NK-92 (cell line): ENCODE data around the gene RRN3.
"Not testable (repeated sequence)": the region's sequence is repeated elsewhere in the genome, so short reads cannot be mapped to it uniquely, and the experiment has no call there.

ENCODE experiments used
- DNase-seq: peaks from one replicate; lab custom pipeline; 2025; ENCODE audit not compliant: unreplicated experiment; lab: John Stamatoyannopoulos, UW

Gene RRN3

DNA sequence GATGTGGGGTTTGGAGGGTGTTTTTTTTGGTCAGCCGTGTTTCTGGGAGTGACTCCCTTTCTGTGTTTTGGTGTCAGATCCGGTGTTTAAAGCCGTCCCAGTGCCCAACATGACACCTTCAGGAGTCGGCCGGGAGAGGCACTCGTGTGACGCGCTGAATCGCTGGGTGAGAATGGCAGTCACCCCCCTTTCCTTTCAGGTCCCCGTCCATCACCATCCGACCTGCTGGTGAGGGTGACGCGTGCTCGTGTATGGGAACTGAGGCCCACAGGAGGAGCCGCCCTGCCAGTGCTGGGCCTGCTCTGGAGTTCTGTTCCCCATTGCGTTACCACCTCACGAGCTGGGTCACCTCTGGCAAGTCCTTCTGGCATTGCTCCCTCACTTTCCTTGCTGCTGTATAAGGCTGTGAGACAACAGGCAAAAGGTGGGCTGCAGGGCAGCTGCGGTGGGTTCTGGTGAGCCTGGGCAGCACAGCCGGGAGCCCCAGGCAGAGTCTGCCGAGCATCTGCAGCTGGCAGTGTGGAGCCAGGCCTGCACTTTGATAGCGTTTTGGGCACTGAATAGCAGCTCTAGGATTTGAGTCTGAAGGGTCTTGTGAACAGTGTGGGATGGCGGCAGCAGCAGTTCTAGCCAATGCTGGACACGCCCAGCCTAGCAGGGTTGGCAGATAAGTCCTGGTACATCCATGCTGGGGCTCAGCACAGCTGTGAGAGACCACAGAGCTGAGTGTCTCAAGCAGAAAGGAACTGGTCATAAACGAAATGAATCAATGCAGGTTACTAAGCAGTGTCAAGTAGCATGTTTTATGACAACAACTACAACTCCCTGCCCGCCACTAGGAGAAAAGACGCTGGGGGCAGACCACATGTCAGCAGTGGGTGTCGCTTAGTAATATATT, 65.0 kb downstream of the RRN3 start:
- not testable (repeated sequence) for DNase-seq

GRCh38 chr16:15028345-15028715, 65.7 kb downstream of the RRN3 start:
- not testable (repeated sequence) for DNase-seq

DNA sequence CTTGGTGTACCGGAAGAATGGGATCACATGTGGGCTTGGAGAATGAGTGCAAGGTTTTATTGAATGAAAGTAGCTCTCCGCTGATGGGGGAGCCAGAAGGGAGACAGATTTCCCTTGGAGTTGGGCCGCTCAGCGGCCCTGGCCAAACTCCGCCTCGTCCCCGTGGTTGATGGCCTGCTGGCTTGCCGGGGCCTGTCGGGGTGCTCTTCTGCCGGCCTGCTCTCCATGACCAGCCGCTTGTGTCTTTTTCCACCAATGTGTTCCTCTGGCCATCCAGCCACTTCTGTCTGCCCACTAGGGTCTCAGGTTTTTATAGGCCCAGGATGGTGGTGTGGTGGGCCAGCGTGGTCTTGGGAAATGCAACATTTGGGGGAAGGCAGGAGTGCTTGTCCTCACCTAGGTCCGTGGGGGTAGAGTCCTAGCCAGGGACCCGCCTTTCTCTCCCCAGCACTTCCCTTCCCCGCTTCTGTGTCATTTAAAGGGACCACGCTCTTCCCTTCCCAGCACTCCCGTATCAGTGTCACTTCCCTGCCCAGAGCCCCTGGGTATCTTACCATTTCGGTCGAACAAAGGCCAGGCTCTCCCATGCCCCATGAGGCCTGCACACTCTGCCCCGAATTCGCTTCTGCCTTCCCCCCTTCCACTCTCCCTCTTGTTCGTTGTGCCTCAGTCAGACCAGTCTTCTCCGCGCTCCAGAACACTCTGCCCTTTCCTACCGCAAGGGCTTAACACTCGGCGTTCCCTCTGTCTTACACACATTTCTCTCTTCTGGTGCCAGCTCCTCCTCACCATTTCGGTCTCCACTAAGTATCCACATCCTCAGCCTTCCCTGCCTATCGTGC, 66.3 kb downstream of the RRN3 start:
- not testable (repeated sequence) for DNase-seq

DNA sequence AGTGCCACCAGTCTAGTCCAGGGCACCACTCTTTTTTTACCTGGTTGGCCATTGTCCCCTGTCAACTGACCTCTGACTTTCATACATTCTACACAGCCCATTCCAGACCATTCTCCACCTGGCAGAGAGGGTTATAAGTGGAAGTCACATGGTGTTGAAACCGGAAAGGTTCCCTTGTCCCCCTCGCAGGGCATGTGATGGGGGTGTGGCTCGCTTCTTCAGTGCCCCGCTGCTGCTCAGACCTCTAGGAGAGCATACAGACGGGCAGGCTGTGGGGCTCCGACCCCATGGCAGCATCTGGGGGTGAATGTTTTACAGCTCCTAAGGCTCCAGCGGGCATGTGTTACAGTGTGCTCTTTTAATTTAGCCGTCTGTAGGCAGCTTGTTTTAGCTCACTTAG, 67.0 kb downstream of the RRN3 start:
- not testable (repeated sequence) for DNase-seq

GRCh38 chr16:15025234-15025951, 68.7 kb downstream of the RRN3 start:
- DNase-seq = not testable (repeated sequence)

DNA sequence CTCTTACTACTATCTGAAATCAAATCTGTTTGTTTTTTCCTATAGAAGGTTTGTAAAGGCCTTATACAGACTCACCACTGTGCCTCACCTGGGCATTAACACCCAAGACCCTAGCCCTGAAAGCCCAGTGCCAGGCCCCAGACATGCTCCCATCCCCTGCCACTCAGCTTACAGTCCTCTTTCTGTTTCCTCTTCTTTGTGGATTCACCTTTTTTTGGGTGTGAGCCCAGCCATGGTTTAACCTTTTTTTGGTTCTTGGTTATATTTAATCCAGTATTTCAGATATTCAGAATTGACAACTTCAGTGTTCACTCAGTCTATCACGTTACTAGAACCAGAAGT, 69.2 kb downstream of the RRN3 start:
- not testable (repeated sequence) for DNase-seq

DNA sequence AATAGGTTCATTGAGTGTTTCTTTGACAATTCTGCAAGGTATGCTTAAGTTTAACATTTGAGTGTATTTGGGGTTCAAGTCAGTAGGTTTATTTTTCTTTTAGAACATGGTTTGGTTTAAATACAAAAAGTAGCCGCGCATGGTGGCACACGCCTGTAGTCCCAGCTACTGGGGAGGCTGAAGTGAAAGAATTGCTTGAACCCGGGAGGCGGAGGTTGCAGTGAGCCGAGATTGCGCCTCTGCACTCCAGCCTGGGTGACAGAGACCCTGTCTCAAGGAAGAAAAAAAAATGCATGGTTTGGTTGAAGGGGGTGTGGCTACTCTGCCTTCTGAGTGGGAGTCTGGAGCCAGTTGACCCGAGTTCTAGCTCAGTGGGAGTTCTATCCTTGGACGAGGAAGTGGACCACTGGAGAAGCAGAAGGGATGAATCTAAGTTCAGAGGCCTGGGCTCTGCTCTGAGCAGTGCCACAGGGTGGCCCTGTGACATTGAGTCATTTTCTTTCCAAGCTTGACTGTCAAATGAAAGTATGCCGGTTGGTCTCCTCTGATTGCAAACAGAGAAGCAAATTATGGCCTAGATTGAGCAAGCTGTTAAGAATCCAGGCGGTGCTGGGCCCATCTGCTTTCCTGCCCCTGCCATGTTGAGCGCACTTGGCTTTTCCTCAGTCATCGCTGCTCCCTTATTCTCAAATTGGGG, 70.5 kb downstream of the RRN3 start:
- DNase-seq = not testable (repeated sequence)

- DNase-seq = not testable (repeated sequence)
Observed at GRCh38 chr16:15022194-15022593, 71.9 kb downstream of the RRN3 start.

GRCh38 chr16:15021429-15021828, 72.6 kb downstream of the RRN3 start:
- not testable (repeated sequence) for DNase-seq

DNA sequence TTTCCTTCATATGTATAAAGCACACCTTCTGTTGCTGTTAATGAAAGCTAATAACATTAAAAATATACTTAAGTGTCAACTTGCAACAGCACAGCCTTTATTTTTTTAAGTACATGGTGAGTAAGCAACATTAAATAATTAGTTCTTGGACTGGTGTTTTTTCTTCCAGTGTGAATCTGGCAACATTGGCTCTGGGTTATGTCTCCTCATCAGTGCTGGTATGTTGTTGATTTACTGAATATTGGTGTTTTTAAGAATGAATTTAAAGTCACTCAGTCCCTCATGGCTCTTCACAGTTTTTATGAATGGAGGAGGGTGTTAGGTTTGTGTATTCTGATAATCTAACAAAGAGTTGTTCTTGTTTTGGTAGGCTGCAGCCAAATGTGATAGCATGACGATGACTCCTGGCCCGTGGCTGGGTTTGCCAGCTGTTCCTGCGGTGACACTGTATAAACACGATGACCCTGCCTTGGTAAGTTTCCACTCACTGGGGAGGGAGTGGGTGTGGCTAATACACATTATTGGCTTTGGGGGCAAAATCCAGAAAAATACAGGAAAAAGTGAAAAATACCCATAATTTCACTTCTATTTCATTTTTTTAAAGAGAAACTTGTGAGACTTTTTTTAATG, 77.0 kb downstream of the RRN3 start:
- not testable (repeated sequence) for DNase-seq

DNA sequence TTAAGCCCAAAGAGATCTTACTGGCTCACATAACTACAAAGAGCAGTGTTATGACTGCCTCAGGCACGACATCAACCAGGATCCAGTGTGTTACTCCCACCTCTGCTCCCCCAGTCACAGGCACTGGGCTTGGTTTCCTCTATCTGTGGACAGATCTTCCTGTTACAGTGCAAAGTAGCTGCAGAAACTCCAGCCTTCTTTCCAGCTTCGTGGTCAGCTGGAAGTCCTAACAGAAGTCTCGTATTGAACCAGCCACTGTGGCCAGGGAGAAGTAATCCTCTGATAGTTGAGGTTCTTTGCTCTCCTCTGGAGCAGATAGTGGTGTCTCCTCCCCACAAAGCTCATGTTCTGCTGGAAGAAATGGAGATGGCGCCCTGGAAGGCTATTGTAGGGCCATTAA, 77.7 kb downstream of the RRN3 start:
- DNase-seq = not testable (repeated sequence)

DNA sequence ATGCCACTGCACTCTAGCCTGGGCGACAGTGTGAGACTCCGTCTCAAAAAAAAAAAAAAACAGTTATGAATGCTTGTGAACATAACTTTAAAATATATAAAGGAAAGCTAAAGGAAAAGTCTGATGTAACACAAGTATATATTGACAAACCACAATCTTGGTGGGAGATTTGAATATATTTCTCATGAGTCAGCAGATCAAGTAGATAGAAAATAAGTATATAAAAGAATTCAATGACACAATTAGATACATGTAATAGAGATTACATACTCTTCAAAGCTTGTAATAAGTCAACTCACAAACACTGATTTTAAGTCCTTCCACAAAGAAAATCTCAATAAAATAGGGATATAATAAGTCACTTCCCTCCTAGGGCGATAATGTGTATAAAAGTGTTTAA, 78.4 kb downstream of the RRN3 start:
- not testable (repeated sequence) for DNase-seq

DNA sequence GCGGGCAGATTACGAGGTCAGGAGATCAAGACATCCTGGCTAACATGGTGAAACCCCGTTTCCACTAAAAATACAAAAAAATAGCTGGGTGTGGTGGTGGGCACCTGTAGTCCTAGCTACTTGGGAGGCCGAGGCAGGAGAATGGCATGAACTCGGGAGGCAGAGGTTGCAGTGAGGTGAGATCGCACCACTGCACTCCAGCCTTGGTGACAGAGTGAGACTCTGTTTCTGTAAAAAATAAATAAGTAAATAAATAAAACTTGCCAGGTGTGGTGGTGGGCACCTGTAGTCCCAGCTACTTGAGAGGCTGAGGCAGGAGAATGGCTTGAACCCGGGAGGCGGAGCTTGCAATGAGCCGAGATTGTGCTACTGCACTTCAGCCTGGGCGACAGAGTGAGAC, 81.1 kb downstream of the RRN3 start:
- not testable (repeated sequence) for DNase-seq
